Lung (tissue), 12 donors: ENCODE measurements around the gene CERS1. TPM values are rescaled to one million over a fixed set of nuclear protein-coding genes. Genes with fewer than 3 reads are reported as not detected.
A peak's percentile ranks its signal among the peaks of the same experiment; 100 is the strongest.

ENCODE experiments used
- ATAC-seq: fragments of 200-7000 bp; cut with Tn5 transposase; one replicate; pipeline ENCODE4 v1.9.1; 2020; ENCODE audit warnings: moderate number of reproducible peaks; ENCODE audit not compliant: insufficient read depth, low FRiP score
- DNase-seq, 3 donors: peaks; one replicate each; pipeline ENCODE4 v3.0.0-alpha.2; 2013 to 2017
- H3K27ac ChIP-seq, 2 donors: one replicate each; pipeline ENCODE4 v1.5.1; 2013; ENCODE audit warnings: mild to moderate bottlenecking in 2 of 2, moderate library complexity in 2 of 2, control low read depth in 1 of 2, inconsistent platforms in 1 of 2, low read depth in 1 of 2, low read length in 1 of 2
- H3K27me3 ChIP-seq, 3 donors: one replicate each; pipeline ENCODE4 v1.5.1; 2013; ENCODE audit warnings: low read length in 2 of 3; ENCODE audit not compliant: control insufficient read depth in 3 of 3, insufficient read depth in 3 of 3
- H3K36me3 ChIP-seq, 4 donors: one replicate each; pipeline ENCODE4 v1.5.1; 2013; ENCODE audit warnings: low read length in 4 of 4, mild to moderate bottlenecking in 1 of 4, moderate library complexity in 1 of 4; ENCODE audit not compliant: control insufficient read depth in 4 of 4, insufficient read depth in 4 of 4
- H3K4me1 ChIP-seq, 5 donors: one replicate each; pipeline ENCODE4 v1.5.1; 2013; ENCODE audit warnings: low read length in 5 of 5, mild to moderate bottlenecking in 2 of 5, moderate library complexity in 1 of 5; ENCODE audit not compliant: control insufficient read depth in 5 of 5, insufficient read depth in 5 of 5
- H3K4me3 ChIP-seq: one replicate; pipeline ENCODE4 v1.5.1; 2013; ENCODE audit warnings: mild to moderate bottlenecking, control low read depth, moderate library complexity
- H3K9ac ChIP-seq, 2 donors: one replicate each; pipeline ENCODE4 v1.5.1; 2013; ENCODE audit warnings: low read length in 2 of 2, control low read depth in 1 of 2; ENCODE audit not compliant: insufficient read depth in 1 of 2
- H3K9me3 ChIP-seq, 4 donors: one replicate each; pipeline ENCODE4 v1.5.1; 2013; ENCODE audit warnings: low read length in 3 of 4, mild to moderate bottlenecking in 1 of 4, moderate library complexity in 1 of 4; ENCODE audit not compliant: control insufficient read depth in 4 of 4, insufficient read depth in 3 of 4
- WGBS, 2 donors: extraction: QIAGEN DNeasy Blood & Tissue Kit; methylation state at CpG; one replicate each; pipeline ENCODE4 v1.1.7; 2013; 5-methylcytosine and 5-hydroxymethylcytosine counted together
- polyA plus RNA-seq, 2 donors: library from polyadenylated mRNA; stranded (reverse); fragments of 200-250 nt; gene quantifications; one replicate each; pipeline ENCODE4 v1.2.1, GENCODE V29; 2013
- total RNA-seq, 2 donors: library from RNA; depleted of rRNA in 1 of 2; stranded (reverse); fragments of >200 nt in 1 of 2; gene quantifications; one replicate each; pipeline ENCODE4 v1.2.1, GENCODE V29; 2014 to 2021
- TF ChIP-seq, protein P1 (sequence below): IDR thresholded peaks from 2 replicates; pipeline ENCODE4 v1.5.1; 2012; ENCODE audit warnings: mild to moderate bottlenecking; ENCODE audit errors: control extremely low read depth, extremely low read depth
- donor health status: control.
- donor health status: control.
- donor health status: Bipolar disorder and iron deficiency.
- donor health status: healthy.
- donor health status: DM: yes; HTN: yes; CAD: no.

CERS1 gene
- total and polyA plus RNA-seq, 4 donors = 0.14 to 1.7 (median 0.35) TPM

DNA sequence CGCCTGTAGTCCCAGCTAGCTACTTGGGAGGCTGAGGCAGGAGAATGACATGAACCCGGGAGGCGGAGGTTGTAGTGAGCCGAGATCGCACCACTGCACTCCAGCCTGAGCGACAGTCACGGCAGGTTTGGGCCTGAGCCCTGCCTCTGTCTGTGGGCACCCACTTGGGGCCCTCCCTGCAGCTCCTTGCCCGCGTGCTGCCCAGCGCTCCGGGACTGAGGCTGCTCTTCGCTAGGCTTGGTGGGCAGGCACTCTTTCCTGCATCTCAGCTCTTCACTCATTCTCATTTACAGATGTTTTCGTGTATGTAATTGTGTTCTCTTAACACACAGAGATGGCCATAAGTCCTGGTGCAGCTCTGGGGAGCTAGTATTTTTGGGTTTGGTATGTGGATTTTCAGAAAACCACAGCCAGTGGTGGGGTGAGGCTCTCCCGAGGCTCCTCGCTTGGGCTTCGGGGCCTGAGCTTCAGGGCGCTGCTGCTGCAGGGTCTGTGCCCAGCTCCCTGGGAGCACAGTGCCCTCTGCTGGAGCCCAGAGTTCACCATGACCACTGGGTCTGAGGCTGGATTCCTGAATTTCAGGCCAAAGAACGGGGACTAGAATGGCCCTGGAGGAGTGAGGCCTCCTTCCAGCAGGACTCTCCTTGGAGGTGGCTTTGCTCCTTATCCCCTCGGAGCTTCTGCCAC is 49.0 kb downstream of the CERS1 start:
- 54 to 65% methylated on average over 19 of the region's 19 CpGs for WGBS, 2 donors
- H3K27ac ChIP-seq = peak overlapping the region in 1 of 2 donors; percentile 36
- ATAC-seq (peak; percentile 82), DNase-seq (peak; percentile 81 to 86 (median 83))
- H3K27me3 ChIP-seq = no peaks in the 10 kb centered on the region
- H3K9me3 ChIP-seq = no peaks in the 10 kb centered on the region
- peaks cover 0 to 29% (median 17%) of the 10 kb centered on the region in 4 donors for H3K36me3 ChIP-seq
- no peak overlapping the region for H3K4me3 ChIP-seq
- H3K4me1 ChIP-seq = peaks cover 0 to 41% (median 18%) of the 10 kb centered on the region in 5 donors
- H3K9ac ChIP-seq = no peak overlapping the region
- TF ChIP-seq, protein P1, sequence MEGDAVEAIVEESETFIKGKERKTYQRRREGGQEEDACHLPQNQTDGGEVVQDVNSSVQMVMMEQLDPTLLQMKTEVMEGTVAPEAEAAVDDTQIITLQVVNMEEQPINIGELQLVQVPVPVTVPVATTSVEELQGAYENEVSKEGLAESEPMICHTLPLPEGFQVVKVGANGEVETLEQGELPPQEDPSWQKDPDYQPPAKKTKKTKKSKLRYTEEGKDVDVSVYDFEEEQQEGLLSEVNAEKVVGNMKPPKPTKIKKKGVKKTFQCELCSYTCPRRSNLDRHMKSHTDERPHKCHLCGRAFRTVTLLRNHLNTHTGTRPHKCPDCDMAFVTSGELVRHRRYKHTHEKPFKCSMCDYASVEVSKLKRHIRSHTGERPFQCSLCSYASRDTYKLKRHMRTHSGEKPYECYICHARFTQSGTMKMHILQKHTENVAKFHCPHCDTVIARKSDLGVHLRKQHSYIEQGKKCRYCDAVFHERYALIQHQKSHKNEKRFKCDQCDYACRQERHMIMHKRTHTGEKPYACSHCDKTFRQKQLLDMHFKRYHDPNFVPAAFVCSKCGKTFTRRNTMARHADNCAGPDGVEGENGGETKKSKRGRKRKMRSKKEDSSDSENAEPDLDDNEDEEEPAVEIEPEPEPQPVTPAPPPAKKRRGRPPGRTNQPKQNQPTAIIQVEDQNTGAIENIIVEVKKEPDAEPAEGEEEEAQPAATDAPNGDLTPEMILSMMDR = peak; percentile 78

DNA sequence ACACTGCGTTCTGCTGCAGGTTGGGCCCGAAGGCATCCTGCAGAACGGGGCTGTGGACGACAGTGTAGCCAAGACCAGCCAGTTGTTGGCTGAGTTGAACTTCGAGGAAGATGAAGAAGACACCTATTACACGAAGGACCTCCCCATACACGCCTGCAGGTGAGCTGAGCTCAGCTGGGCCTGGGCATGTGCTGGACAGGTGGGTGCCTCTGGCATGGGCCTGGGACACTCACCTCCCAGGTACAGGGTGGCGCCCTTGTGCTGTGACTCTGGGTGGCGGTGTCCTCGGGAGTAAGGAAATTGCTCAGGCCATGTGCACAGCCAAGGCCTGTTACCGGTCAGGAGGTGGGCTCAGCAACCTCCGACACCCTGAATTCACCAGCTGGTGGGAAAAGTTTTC is 50.0 kb downstream of the CERS1 start:
- no peak for ATAC-seq
- no peaks in the 10 kb centered on the region for H3K27me3 ChIP-seq
- H3K27ac ChIP-seq = no peak overlapping the region
- no peak overlapping the region for H3K4me3 ChIP-seq
- no peak overlapping the region for H3K9ac ChIP-seq
- DNase-seq = no peak
- TF ChIP-seq, protein P1 = no peak
- no peaks in the 10 kb centered on the region for H3K9me3 ChIP-seq
- WGBS, 2 donors = 90 to 92% methylated on average over 12 of the region's 12 CpGs
- H3K36me3 ChIP-seq = peaks cover 0 to 21% (median 10%) of the 10 kb centered on the region in 4 donors
- H3K4me1 ChIP-seq = peaks cover 4 to 51% (median 24%) of the 10 kb centered on the region in 5 donors

DNA sequence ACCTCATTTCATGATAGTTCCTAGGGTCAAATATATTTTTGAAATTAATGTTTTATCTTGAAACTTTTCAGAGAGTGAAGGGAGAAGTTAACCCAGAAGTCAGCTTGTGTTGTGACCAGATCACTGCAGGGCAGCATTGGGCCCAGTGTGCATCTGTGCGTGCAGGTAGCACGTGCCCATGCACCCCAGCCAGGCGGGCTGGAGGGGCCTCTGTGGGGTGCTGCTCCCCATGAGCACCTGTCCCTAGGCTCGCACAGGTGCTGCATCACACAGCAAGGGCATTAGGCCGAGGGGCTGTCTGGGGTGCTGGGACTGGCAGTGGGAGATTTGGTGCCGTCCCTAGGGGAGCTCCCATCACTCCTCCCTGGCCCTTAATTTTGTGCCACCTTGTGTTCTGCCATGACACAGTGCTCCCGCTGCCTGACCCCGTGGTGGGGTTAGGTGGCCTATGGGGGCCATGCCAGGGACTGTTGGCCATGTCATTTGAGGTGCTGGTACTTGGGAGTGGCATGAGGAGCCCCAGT is 51.1 kb downstream of the CERS1 start:
- WGBS, 2 donors = 94 to 95% methylated on average over 8 of the region's 8 CpGs
- H3K36me3 ChIP-seq = peaks cover 0 to 13% (median 2%) of the 10 kb centered on the region in 4 donors
- no peaks in the 10 kb centered on the region for H3K27me3 ChIP-seq
- H3K4me1 ChIP-seq = peaks cover 4 to 53% (median 25%) of the 10 kb centered on the region in 5 donors
- H3K9ac ChIP-seq = no peak overlapping the region
- H3K9me3 ChIP-seq = no peaks in the 10 kb centered on the region
- H3K27ac ChIP-seq = no peak overlapping the region
- TF ChIP-seq, protein P1 = no peak
- ATAC-seq (no peak), DNase-seq (no peak)
- H3K4me3 ChIP-seq = no peak overlapping the region
